ENCODE results near the gene L3MBTL3.

The L3MBTL3 gene

DNA sequence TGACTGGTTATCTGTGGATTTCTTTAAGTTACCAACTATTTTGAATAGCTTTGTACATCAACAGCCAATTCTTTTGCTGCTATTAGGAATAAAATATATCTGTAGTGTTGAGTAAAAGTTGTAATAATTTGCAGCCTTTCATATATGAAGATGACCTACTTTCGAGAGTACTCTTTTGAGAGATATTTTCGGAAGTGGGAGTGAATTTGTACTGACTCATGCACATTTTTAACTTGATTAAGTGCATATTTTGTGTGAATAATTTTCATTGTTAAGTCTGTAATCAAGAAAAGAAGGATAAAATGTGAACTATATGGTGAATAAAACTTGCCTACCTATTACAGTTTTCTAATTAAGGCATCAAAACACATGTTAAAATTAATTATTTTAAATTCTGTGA is 51.9 kb downstream of the L3MBTL3 start:
- DNase-seq (ENCODE audit: low read depth), result no peak
- no peak for TF ChIP-seq CTCF (conservative IDR thresholded peaks at IDR 0.05; ENCODE audit: low read depth, low read length)
- no peak overlapping the region for H3K4me3 ChIP-seq (ENCODE audit: low read depth, low read length)

- TF ChIP-seq CTCF (conservative IDR thresholded peaks at IDR 0.05; ENCODE audit: low read depth, low read length), result no peak
- H3K4me3 ChIP-seq (ENCODE audit: low read depth, low read length), result no peak overlapping the region
- DNase-seq (ENCODE audit: low read depth), result no peak
Observed at GRCh38 chr6:130070792-130071191, 52.4 kb downstream of the L3MBTL3 start.

- H3K4me3 ChIP-seq (ENCODE audit: low read depth, low read length), result no peak overlapping the region
- TF ChIP-seq CTCF (conservative IDR thresholded peaks at IDR 0.05; ENCODE audit: low read depth, low read length), result no peak
- DNase-seq (ENCODE audit: low read depth), result peak; percentile 50
Observed at GRCh38 chr6:130075879-130076460, 57.6 kb downstream of the L3MBTL3 start.

GRCh38 chr6:130076512-130076911 is 58.1 kb downstream of the L3MBTL3 start:
- H3K4me3 ChIP-seq (ENCODE audit: low read depth, low read length), result no peak overlapping the region
- peak; percentile 38 for TF ChIP-seq CTCF (conservative IDR thresholded peaks at IDR 0.05; ENCODE audit: low read depth, low read length)
- DNase-seq (ENCODE audit: low read depth), result peak; percentile 55

GRCh38 chr6:130090796-130091195 is 72.4 kb downstream of the L3MBTL3 start:
- no peak for TF ChIP-seq CTCF (conservative IDR thresholded peaks at IDR 0.05; ENCODE audit: low read depth, low read length)
- no peak for DNase-seq (ENCODE audit: low read depth)
- H3K4me3 ChIP-seq (ENCODE audit: low read depth, low read length), result no peak overlapping the region

DNA sequence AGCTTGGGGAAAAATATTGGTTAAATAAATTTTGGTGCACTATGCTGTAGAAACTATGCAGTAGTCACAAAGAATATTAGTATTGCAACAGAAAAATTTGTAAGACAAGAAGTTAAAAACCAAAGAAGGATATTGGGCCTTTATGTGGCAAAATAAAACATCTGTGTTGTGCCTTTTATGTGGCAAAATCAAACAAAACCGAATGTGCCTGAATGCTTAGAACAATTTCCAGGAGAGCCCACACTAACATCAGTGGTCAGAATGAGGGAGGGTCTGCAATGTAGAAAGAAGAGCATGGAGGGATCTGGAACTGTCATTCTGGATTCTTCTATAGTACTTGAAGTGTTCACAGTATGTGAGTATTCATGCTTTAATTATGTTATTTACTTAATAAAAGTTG is 75.2 kb downstream of the L3MBTL3 start:
- no peak overlapping the region for H3K4me3 ChIP-seq (ENCODE audit: low read depth, low read length)
- no peak for DNase-seq (ENCODE audit: low read depth)
- TF ChIP-seq CTCF (conservative IDR thresholded peaks at IDR 0.05; ENCODE audit: low read depth, low read length), result no peak

DNA sequence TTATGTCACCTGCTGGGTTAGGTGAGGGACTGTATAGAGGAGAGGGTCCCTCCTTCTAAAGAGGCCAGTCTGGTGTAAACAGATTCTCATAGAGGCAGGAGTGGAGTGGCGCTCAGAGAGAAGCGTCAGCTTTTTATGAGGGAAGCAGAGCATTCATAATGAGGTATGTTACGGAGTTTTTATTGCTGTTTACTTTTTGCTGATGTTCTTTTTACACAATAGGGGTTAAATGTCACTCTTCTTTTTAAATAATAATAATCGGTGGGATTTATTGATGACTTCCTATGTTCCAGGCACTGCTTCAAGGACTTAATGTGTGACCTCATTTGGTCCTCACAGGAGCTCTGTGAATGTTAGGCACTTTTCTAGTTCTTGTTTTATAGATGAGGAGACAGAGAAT is 79.9 kb downstream of the L3MBTL3 start:
- no peak overlapping the region for H3K4me3 ChIP-seq (ENCODE audit: low read depth, low read length)
- no peak for DNase-seq (ENCODE audit: low read depth)
- TF ChIP-seq CTCF (conservative IDR thresholded peaks at IDR 0.05; ENCODE audit: low read depth, low read length), result no peak
